22Rv1 (cell line): ENCODE results near the gene GNG11.

Experiments
- H3K27ac ChIP-seq: fragments of 450-650 bp; 2 replicates; pipeline ENCODE4 v1.5.1; 2017
- ZFX ChIP-seq: fragments of 450-650 bp; IDR thresholded peaks from 2 replicates; pipeline ENCODE4 v1.6.1; 2017; ENCODE audit warnings: antibody characterized with exemption, borderline replicate concordance
- TF ChIP-seq, protein P1 (sequence below): fragments of 450-650 bp; IDR thresholded peaks from 2 replicates; pipeline ENCODE4 v1.5.1; 2017; ENCODE audit warnings: mild to moderate bottlenecking

Gene GNG11

DNA sequence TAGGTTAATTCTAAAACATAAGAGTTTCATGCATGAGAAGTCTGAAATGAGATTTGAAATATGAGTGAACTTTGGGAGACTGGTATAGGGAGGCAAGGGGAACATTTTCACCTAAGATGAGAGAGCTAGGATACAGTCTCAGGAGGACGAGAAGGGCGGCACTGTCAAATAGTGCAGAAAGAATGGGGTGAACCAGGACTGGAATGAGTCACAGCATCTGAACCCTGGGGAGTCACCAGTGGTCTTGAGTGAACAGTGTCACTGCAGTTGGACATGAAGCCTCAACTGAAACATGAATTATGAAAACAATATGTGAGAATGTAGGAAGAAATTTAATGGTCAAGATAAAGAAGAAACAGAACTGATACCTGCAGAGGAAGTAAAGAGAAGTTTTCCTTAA is 33.8 kb downstream of the GNG11 start:
- TF ChIP-seq, protein P1, sequence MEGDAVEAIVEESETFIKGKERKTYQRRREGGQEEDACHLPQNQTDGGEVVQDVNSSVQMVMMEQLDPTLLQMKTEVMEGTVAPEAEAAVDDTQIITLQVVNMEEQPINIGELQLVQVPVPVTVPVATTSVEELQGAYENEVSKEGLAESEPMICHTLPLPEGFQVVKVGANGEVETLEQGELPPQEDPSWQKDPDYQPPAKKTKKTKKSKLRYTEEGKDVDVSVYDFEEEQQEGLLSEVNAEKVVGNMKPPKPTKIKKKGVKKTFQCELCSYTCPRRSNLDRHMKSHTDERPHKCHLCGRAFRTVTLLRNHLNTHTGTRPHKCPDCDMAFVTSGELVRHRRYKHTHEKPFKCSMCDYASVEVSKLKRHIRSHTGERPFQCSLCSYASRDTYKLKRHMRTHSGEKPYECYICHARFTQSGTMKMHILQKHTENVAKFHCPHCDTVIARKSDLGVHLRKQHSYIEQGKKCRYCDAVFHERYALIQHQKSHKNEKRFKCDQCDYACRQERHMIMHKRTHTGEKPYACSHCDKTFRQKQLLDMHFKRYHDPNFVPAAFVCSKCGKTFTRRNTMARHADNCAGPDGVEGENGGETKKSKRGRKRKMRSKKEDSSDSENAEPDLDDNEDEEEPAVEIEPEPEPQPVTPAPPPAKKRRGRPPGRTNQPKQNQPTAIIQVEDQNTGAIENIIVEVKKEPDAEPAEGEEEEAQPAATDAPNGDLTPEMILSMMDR, result no peak
- no peak for TF ChIP-seq ZFX
- no peak overlapping the region for H3K27ac ChIP-seq

DNA sequence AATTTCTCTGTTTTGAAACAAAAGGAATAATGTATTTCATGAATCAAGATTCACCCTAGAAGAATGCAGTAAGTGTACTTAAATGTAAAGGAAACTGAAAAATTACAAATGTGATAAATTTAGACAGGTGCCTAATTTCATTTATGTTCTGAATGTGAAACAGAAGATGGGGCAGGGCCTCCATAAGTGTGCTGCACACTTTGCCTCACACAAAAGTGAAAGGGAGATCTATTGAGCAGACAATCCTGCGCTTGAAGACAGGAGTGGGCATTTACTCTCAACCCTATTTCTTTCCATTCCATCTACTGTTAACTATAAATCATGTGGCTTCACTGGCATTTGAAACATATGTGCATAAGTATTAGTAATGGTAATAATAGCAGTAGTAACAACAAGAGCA is 36.2 kb downstream of the GNG11 start:
- no peak overlapping the region for H3K27ac ChIP-seq
- TF ChIP-seq, protein P1, result no peak
- TF ChIP-seq ZFX, result no peak

DNA sequence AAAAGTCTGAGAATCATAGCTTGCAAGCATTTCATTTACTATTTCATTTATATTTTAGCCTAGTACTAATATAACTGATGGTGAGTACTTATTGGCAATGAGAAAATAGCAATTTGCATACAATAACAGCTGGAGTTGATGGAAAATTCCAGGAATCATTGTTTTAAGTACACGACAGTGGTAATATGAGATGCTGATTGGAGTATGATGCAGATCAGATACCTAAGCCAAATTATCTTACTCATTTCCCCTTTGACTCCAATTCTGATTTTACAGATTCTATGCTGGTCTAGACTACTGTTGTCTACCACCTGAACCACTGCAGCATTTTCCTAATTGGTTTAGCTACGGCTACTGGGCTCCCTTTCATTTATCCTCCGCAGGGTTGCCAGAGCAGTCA is 36.7 kb downstream of the GNG11 start:
- no peak overlapping the region for H3K27ac ChIP-seq
- TF ChIP-seq, protein P1, result no peak
- no peak for TF ChIP-seq ZFX

DNA sequence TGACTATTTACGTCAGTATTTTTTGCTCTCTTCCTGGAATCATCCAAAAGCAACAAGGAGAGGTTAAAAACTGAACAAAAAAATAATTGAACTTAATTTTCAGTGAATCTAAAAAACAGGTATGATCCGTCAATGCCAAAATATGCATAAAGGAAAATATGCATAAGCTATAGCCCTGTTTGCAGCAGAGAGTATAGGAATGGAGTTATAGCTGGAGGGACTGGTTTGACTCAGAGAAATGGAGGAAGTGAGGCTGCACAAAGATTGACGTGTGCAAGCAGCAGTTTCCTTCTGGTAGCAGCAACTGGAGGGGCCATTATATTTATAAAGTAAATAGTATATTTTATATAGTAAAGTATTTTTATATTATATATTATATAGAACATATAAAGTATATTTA is 37.1 kb downstream of the GNG11 start:
- no peak overlapping the region for H3K27ac ChIP-seq
- TF ChIP-seq ZFX, result no peak
- TF ChIP-seq, protein P1, result no peak

DNA sequence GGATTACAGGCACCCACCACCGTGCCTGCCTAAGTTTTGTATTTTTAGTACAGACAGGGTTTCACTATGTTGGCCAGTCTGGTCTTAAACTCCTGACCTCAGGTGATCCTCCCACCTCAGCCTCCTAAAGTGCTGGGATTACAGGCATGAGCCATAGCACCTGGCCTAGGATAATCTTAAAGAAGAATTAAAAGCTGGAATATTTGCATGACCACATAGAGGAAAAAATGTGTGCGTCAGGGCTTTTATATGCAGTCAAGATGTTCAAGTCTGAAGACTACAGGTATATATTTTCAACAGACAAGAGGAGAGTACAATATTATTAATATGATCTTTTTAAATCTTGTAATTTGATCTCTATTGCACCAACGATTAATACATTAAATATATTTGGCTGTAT is 39.5 kb downstream of the GNG11 start:
- no peak overlapping the region for H3K27ac ChIP-seq
- no peak for TF ChIP-seq ZFX
- TF ChIP-seq, protein P1, result no peak

DNA sequence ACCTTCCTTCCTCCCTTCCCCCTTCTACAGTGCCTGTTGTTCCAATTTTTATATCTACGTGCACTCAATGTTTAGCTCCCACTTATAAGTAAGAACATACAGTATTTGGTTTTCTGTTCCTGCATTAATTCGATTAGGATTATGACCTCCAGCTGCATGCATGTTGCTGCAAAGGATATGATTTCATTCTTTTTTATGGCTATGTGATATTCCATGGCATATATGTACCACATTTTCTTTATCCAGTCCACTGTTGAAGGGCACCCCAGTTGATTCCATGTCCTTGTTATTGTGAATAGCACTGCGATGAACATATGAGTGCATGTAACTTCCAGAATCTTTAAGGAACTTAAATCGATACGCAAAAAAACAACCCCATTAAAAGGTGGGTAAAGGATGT is 42.7 kb downstream of the GNG11 start:
- TF ChIP-seq, protein P1, result no peak
- TF ChIP-seq ZFX, result no peak

DNA sequence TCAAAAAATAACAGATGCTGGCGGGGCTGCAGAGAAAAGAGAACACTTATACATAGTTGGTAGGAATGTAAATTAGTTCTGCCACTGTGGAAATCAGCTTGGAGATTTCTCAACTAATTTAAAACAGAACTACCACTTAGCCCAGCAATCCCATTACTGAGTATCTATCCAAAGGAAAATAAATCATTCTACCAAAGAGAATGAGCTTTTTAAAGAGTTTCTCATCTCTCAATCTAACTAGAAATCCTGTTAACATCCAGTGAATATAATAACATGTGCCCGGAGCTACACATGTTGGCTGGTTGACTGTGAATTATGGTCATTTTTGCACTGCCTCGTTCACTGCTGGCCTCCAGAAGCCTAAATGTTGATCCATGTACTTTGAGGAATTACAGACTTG is 43.3 kb downstream of the GNG11 start:
- TF ChIP-seq ZFX, result no peak
- TF ChIP-seq, protein P1, result no peak

More for the DNA sequence above, 42.7 kb downstream of the GNG11 start:
- no peak overlapping the region for H3K27ac ChIP-seq

More for the DNA sequence above, 43.3 kb downstream of the GNG11 start:
- H3K27ac ChIP-seq, result no peak overlapping the region
